ENCODE data around the gene AKAP8L. TPM values are rescaled to one million over a fixed set of nuclear protein-coding genes. Genes with fewer than 3 reads are reported as not detected.

Gene AKAP8L
- total and polyA plus RNA-seq, 10 donors: 41.2 to 236 (median 136) TPM

GRCh38 chr19:15428956-15429824 is 10.4 kb upstream of the AKAP8L start:
- peak overlapping the region in 3 of 8 donors; percentile 8 to 48 (median 34) for H3K27ac ChIP-seq
- H3K27me3 ChIP-seq (replicated peaks in 1 of 7): no peaks in the 10 kb centered on the region
- 84 to 94% (median 90%) methylated on average over 13 to 22 of the region's 22 CpGs for WGBS, 5 donors
- no peaks in the 10 kb centered on the region for H3K9me3 ChIP-seq
- TF ChIP-seq POLR2A (IDR thresholded peaks at IDR 0.05) (no peak), POLR2AphosphoS5 (IDR thresholded peaks at IDR 0.05) (no peak), CTCF (IDR thresholded peaks at IDR 0.05 in 8 of 11, conservative IDR thresholded peaks at IDR 0.05 in 3 of 11) (no peak)
- H3K36me3 ChIP-seq: peaks cover 5 to 67% (median 47%) of the 10 kb centered on the region in 6 donors
- intact Hi-C loops (cut with DNase I; ENCODE audit: low total_unique reads): no loop called here
- peaks cover 22 to 67% (median 51%) of the 10 kb centered on the region in 6 donors for H3K4me1 ChIP-seq
- H3K4me3 ChIP-seq: no peak overlapping the region
- DNase-seq: peak; percentile 54

- WGBS, 5 donors: 57 to 87% (median 82%) methylated on average over 15 to 35 of the region's 35 CpGs
- no peaks in the 10 kb centered on the region for H3K27me3 ChIP-seq (replicated peaks in 1 of 7)
- H3K36me3 ChIP-seq: peaks cover 5 to 79% (median 58%) of the 10 kb centered on the region in 6 donors
- peaks cover 0 to 7% (median 5%) of the 10 kb centered on the region in 8 donors for H3K9me3 ChIP-seq
- intact Hi-C loops (cut with DNase I; ENCODE audit: low total_unique reads): no loop called here
- DNase-seq: peak; percentile 64
- TF ChIP-seq POLR2AphosphoS5 (IDR thresholded peaks at IDR 0.05): no peak
- no peak for TF ChIP-seq CTCF (IDR thresholded peaks at IDR 0.05 in 8 of 11, conservative IDR thresholded peaks at IDR 0.05 in 3 of 11)
- no peak for TF ChIP-seq POLR2A (IDR thresholded peaks at IDR 0.05)
- H3K4me3 ChIP-seq: no peak overlapping the region
- peaks cover 16 to 58% (median 43%) of the 10 kb centered on the region in 6 donors for H3K4me1 ChIP-seq
- peak overlapping the region in 5 of 8 donors; percentile 8 to 48 (median 34) for H3K27ac ChIP-seq
Observed at GRCh38 chr19:15427991-15428471, 9.2 kb upstream of the AKAP8L start.

GRCh38 chr19:15427350-15427700 is 8.5 kb upstream of the AKAP8L start:
- intact Hi-C loops (cut with DNase I; ENCODE audit: low total_unique reads): no loop called here
- WGBS, 5 donors: 95 to 98% (median 97%) methylated on average over 11 to 25 of the region's 25 CpGs
- peaks cover 5 to 86% (median 65%) of the 10 kb centered on the region in 6 donors for H3K36me3 ChIP-seq
- TF ChIP-seq CTCF (IDR thresholded peaks at IDR 0.05 in 8 of 11, conservative IDR thresholded peaks at IDR 0.05 in 3 of 11): no peak
- peak in 1 of 3 donors; percentile 39 for TF ChIP-seq POLR2AphosphoS5 (IDR thresholded peaks at IDR 0.05)
- no peak overlapping the region for H3K27ac ChIP-seq
- H3K27me3 ChIP-seq (replicated peaks in 1 of 7): no peaks in the 10 kb centered on the region
- DNase-seq: peak; percentile 58
- no peak overlapping the region for H3K4me3 ChIP-seq
- H3K9me3 ChIP-seq: peaks cover 0 to 8% (median 7%) of the 10 kb centered on the region in 8 donors
- peaks cover 16 to 56% (median 41%) of the 10 kb centered on the region in 6 donors for H3K4me1 ChIP-seq

Data from spleen (tissue), 11 donors.